MM.1S (cell line): ENCODE measurements around the gene CFAP74.
A peak's percentile ranks its signal among the peaks of the same experiment; 100 is the strongest.

Experiments used
- DNase-seq: peaks from one replicate; pipeline ENCODE4 v3.0.0-alpha.2; 2015
- H2AFZ ChIP-seq: fragments of 300-600 bp; sonication (generic); 2 replicates; pipeline ENCODE4 v1.6.0; 2016; ENCODE audit warnings: antibody characterized with exemption, low read length
- H3F3A ChIP-seq: fragments of 300-600 bp; sonication (generic); 2 replicates; pipeline ENCODE4 v1.6.1; 2016; ENCODE audit warnings: mild to moderate bottlenecking, antibody characterized with exemption, low read length, moderate library complexity, mixed read lengths; ENCODE audit not compliant: insufficient read depth
- H3K27ac ChIP-seq: fragments of 300-600 bp; sonication (generic); 2 replicates; pipeline ENCODE4 v1.5.1; 2016; ENCODE audit warnings: mild to moderate bottlenecking, low read length
- H3K27me3 ChIP-seq: fragments of 300-600 bp; sonication (generic); replicated peaks from 2 replicates; pipeline ENCODE4 v1.6.0; 2016; ENCODE audit warnings: low read length; ENCODE audit not compliant: insufficient read depth
- H3K36me3 ChIP-seq: fragments of 300-600 bp; sonication (generic); replicated peaks from 2 replicates; pipeline ENCODE4 v1.6.1; 2016; ENCODE audit warnings: mild to moderate bottlenecking, low read length, mixed read lengths; ENCODE audit not compliant: insufficient read depth
- H3K4me1 ChIP-seq: fragments of 300-600 bp; sonication (generic); 2 replicates; pipeline ENCODE4 v1.6.1; 2016; ENCODE audit warnings: low read length, mixed read lengths
- H3K4me2 ChIP-seq: fragments of 300-600 bp; sonication (generic); 2 replicates; pipeline ENCODE4 v1.6.0; 2016; ENCODE audit warnings: low read depth, low read length
- H3K4me3 ChIP-seq: fragments of 300-600 bp; sonication (generic); 2 replicates; pipeline ENCODE4 v1.5.1; 2016; ENCODE audit warnings: low read length, mixed read lengths
- H3K79me2 ChIP-seq: fragments of 300-600 bp; sonication (generic); 2 replicates; pipeline ENCODE4 v1.6.1; 2016; ENCODE audit warnings: mixed run types, low read length, mixed read lengths
- H3K9ac ChIP-seq: fragments of 300-600 bp; sonication (generic); 2 replicates; pipeline ENCODE4 v1.6.1; 2016; ENCODE audit warnings: low read length, mixed read lengths
- H3K9me2 ChIP-seq: fragments of 300-600 bp; sonication (generic); replicated peaks from 2 replicates; pipeline ENCODE4 v1.6.1; 2016; ENCODE audit warnings: mild to moderate bottlenecking, low read length, mixed read lengths; ENCODE audit not compliant: insufficient read depth
- H3K9me3 ChIP-seq: fragments of 300-600 bp; sonication (generic); replicated peaks from 2 replicates; pipeline ENCODE4 v1.6.1; 2016; ENCODE audit warnings: mild to moderate bottlenecking, low read length, mixed read lengths; ENCODE audit not compliant: insufficient read depth
- H4K20me1 ChIP-seq: fragments of 300-600 bp; sonication (generic); 2 replicates; pipeline ENCODE4 v1.6.1; 2016; ENCODE audit warnings: mild to moderate bottlenecking, low read length, moderate library complexity, mixed read lengths; ENCODE audit not compliant: insufficient read depth
- CTCF ChIP-seq: fragments of 300-600 bp; sonication (generic); IDR thresholded peaks from 2 replicates; pipeline ENCODE4 v1.5.1; 2016; ENCODE audit warnings: antibody characterized with exemption, low read length, mixed read lengths
- EZH2 ChIP-seq: fragments of 300-600 bp; sonication (generic); optimal IDR thresholded peaks from 2 replicates; pipeline ENCODE3; 2017; ENCODE audit warnings: low read depth, mild to moderate bottlenecking, antibody characterized with exemption, low read length, mixed read lengths
- EZH2phosphoT487 ChIP-seq: fragments of 300-600 bp; sonication (generic); IDR thresholded peaks from 2 replicates; pipeline ENCODE4 v1.6.1; 2018; ENCODE audit warnings: antibody characterized with exemption, low read length

CFAP74 gene

GRCh38 chr1:2044510-2045319 is 41.1 kb upstream of the CFAP74 start:
- peaks cover 94% of the 10 kb centered on the region for H3K27me3 ChIP-seq

GRCh38 chr1:2043886-2044285 is 40.3 kb upstream of the CFAP74 start:
- Histone ChIP-seq H3K27ac (no peak overlapping the region), H3K9ac (no peak overlapping the region), H3K4me3 (no peak overlapping the region), H3K4me1 (no peaks in the 10 kb centered on the region), H3K4me2 (no peak overlapping the region), H3K9me3 (no peaks in the 10 kb centered on the region), H3K36me3 (no peaks in the 10 kb centered on the region), H4K20me1 (no peaks in the 10 kb centered on the region), H3K79me2 (no peaks in the 10 kb centered on the region), H3F3A (no peaks in the 10 kb centered on the region), H3K9me2 (no peaks in the 10 kb centered on the region), H2AFZ (no peak overlapping the region), H3K27me3 (peaks cover 94% of the 10 kb centered on the region)
- DNase-seq: no peak
- TF ChIP-seq EZH2 (no peak), CTCF (no peak), EZH2phosphoT487 (no peak)

More at GRCh38 chr1:2044510-2045319, 41.1 kb upstream of the CFAP74 start:
- peak; percentile 31 for DNase-seq
- H3K4me3 ChIP-seq: no peak overlapping the region
- no peaks in the 10 kb centered on the region for H3F3A ChIP-seq
- H3K4me2 ChIP-seq: no peak overlapping the region; the same call in 1 of the 2 replicates
- H3K9ac ChIP-seq: no peak overlapping the region
- H3K4me1 ChIP-seq: no peaks in the 10 kb centered on the region
- no peak for TF ChIP-seq EZH2phosphoT487
- TF ChIP-seq CTCF: peak; percentile 59
- H3K9me3 ChIP-seq: no peaks in the 10 kb centered on the region
- H2AFZ ChIP-seq: no peak overlapping the region
- no peak overlapping the region for H3K27ac ChIP-seq
- no peaks in the 10 kb centered on the region for H3K9me2 ChIP-seq
- H3K36me3 ChIP-seq: no peaks in the 10 kb centered on the region
- no peaks in the 10 kb centered on the region for H4K20me1 ChIP-seq
- H3K79me2 ChIP-seq: no peaks in the 10 kb centered on the region

GRCh38 chr1:2042830-2043773 is 39.5 kb upstream of the CFAP74 start:
- Histone ChIP-seq H3K27ac (no peak overlapping the region), H3K9me2 (no peaks in the 10 kb centered on the region), H3F3A (no peaks in the 10 kb centered on the region), H3K79me2 (no peaks in the 10 kb centered on the region), H3K4me3 (no peak overlapping the region), H2AFZ (no peak overlapping the region), H3K36me3 (no peaks in the 10 kb centered on the region), H3K4me2 (no peak overlapping the region), H3K27me3 (peaks cover 94% of the 10 kb centered on the region), H3K9ac (no peak overlapping the region), H3K9me3 (no peaks in the 10 kb centered on the region), H3K4me1 (no peaks in the 10 kb centered on the region), H4K20me1 (no peaks in the 10 kb centered on the region)
- TF ChIP-seq EZH2phosphoT487 (no peak), CTCF (no peak), EZH2 (no peak)
- DNase-seq: no peak
